ENCODE results near the gene UNC45B.
A peak's percentile ranks its signal among the peaks of the same experiment; 100 is the strongest.
"Not testable (repeated sequence)": the region's sequence is repeated elsewhere in the genome, so short reads cannot be mapped to it uniquely, and the experiment has no call there.

Gene UNC45B, protein sequence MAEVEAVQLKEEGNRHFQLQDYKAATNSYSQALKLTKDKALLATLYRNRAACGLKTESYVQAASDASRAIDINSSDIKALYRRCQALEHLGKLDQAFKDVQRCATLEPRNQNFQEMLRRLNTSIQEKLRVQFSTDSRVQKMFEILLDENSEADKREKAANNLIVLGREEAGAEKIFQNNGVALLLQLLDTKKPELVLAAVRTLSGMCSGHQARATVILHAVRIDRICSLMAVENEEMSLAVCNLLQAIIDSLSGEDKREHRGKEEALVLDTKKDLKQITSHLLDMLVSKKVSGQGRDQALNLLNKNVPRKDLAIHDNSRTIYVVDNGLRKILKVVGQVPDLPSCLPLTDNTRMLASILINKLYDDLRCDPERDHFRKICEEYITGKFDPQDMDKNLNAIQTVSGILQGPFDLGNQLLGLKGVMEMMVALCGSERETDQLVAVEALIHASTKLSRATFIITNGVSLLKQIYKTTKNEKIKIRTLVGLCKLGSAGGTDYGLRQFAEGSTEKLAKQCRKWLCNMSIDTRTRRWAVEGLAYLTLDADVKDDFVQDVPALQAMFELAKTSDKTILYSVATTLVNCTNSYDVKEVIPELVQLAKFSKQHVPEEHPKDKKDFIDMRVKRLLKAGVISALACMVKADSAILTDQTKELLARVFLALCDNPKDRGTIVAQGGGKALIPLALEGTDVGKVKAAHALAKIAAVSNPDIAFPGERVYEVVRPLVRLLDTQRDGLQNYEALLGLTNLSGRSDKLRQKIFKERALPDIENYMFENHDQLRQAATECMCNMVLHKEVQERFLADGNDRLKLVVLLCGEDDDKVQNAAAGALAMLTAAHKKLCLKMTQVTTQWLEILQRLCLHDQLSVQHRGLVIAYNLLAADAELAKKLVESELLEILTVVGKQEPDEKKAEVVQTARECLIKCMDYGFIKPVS

GRCh38 chr17:35147375-35147905 lies at the start of gene UNC45B:
TSS of gene UNC45B (plus strand) at chr17:35147817. CDS start at chr17:35148264, 447 bp downstream.
- no peak for DNase-seq

DNA sequence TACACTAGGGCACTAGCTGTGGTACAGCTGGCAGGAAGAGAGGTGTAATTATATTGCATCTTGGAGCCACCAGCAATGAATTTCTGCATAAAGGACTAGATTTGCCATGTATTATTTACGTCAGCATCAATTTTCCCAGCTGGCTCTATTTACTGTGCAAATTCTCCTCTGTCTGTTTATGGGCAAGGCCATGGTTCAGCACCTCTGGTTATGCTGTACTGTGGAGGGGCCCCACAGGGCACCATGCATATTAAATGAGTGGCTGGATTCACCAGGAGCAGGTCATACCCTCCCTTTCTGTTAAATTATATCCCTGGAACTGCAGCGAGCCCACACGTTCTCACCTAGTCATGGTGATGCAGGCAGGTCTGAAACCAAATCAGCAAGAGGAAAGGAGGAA lies 47.7 kb upstream of the UNC45B start:
- no peak for DNase-seq

- DNase-seq = no peak
These were observed 46.6 kb upstream of the UNC45B start for GRCh38 chr17:35101036-35101435.

GRCh38 chr17:35101725-35102124 lies 45.9 kb upstream of the UNC45B start:
- DNase-seq = no peak

- DNase-seq = no peak
These were observed 44.3 kb upstream of the UNC45B start for GRCh38 chr17:35103271-35103670.

DNA sequence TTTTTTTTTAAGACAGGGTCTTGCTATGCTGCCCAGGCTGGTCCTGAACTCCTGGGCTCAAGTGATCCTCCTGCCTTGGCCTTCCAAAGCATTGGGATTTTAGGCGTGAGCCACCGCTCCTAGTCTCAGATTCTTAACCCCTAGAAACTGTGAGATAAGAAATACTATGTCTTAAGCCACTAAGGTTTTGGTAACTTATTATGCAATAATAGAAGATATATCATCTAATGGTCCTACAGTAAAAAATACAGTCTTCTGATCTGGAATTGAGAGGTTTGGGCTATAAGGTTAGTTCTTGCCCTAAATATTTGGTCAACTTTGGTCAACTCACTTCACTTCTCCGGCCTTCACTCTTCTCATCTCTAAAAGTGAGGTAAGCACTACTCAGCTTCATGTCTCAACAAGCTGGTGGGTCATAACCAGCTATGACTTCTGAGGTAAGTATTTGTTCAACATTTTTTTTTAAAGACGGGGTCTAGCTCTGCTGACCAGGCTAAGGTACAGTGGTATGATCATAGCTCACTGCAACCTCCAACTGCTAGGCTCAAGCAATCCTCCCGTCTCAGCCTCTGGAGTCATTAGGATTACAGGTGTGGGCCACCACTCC lies 42.7 kb upstream of the UNC45B start:
- no peak for DNase-seq

DNA sequence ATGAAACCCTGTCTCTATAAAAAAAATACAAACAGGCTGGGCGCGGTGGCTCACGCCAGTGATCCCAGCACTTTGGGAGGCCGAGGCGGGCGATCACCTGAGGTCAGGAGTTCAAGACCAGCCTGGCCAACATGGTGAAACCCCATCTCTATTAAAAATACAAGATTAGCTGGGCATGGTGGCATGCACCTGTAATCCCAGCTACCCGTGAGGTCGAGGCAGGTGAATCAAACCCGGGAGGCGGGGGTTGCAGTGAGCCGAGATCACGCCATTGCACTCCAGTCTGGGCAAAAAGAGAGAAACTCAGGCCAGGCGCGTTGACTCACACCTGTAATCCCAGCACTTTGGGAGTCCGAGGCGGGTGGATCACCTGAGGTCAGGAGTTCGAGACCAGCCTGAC lies 36.8 kb upstream of the UNC45B start:
- not testable (repeated sequence) for DNase-seq

- DNase-seq = no peak
These were observed 30.8 kb upstream of the UNC45B start for GRCh38 chr17:35116845-35117244.

DNA sequence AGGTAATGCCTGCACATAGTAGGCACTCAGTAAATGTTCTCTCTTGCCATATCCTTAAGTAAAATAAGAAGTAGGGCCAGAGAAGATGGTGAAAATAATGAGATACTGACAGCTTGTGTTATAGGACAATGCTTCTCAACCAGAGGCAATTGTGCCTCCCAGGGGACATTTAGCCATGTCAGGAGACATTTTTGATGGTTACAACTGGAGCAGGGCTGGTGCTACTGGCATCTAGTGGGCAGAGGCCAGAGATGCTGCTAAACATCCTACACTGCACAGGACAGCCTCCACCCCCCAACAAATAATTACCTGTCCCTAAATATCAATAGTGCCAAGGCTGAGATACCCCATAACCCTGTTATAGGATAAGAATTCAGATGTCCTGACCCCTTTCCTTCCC lies 29.6 kb upstream of the UNC45B start:
- no peak for DNase-seq

DNA sequence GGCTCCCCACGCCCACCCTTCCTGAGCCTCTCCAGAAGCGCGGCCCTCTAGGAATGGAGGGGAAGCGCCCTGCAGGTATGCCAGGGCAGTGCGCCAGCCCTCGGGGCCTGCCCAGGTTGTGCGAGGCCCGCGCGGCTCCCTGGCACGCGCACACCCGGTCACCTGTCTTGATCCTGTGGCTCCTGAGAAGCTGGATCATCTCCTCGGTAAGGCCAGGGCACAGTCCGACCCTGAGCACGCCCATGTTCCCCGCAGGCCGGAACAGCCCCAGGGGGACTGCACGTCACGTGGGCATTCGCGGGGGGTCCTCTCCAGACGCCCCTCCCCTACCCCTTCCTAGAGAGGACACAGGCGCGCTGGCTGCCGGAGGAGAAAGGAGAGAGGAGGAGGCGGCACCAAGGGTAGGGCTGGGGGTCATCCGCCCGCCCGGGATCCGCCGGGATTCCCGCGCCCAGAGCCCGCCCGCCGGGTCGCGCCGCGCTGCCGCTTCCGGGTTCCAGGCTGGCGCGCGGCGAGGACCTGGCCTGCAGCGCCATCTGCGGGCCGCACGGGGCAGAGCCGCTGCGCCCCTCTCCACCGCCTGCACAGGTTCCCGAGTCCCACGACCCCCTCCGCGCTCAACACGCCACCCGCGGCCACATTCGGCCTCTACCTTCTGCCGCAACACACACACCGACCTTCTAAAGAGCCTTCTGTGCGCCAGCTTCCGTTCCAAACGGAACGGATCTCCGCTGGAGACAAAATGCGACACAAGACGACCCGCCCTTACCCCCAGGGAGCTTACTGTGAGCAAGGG lies 28.0 kb upstream of the UNC45B start, which contains the start of gene RAD51D:
Gene RAD51D (minus strand): TSS at position 491 of the 796 bp plus-strand sequence. CDS start 247 bp downstream, at position 244.
- peak in 1 of 2 experiments; percentile 7 for DNase-seq

- DNase-seq = no peak
These were observed 26.3 kb upstream of the UNC45B start, which contains the start of gene FNDC8 for GRCh38 chr17:35121315-35121714. TSS of gene FNDC8 (plus strand) at chr17:35121615. CDS start at chr17:35121694, 79 bp downstream.

DNA sequence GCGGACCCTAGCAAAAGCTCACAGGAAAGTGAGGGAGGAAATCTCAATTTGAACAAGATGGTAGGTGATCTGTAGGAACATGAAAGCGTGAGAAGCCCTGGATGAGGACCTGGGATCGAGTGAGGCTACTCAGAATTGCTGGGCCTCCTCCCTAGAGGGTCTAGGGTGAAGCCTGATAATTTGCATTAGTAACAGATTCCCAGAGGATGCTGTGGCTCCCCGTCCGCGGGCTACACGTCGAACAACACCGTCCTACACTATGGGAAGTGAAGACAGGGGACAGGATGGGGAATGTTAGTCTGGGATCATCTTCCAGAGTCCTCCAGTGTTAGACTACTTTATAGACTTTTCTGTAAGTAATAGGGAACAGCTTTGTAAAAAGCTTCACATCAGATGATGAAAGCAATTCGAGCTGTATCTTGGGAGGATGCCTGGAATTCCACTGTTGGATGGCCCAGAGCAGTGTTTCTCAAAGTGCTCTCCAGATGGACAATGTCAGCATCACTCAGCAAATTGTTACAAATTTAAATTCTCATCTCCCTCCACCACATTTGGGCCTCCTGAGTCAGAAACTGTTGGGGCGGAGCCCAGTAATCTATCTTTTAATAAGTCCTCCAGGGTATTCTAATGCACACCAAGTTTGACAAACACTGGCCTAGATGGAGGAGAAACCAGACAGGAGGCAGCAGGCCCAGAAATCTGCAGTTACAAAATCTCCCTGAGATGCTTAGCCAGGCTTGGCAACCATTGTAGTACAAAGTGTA lies 19.7 kb upstream of the UNC45B start:
- DNase-seq = no peak

GRCh38 chr17:35129154-35129972 lies 18.3 kb upstream of the UNC45B start:
- no peak for DNase-seq

DNA sequence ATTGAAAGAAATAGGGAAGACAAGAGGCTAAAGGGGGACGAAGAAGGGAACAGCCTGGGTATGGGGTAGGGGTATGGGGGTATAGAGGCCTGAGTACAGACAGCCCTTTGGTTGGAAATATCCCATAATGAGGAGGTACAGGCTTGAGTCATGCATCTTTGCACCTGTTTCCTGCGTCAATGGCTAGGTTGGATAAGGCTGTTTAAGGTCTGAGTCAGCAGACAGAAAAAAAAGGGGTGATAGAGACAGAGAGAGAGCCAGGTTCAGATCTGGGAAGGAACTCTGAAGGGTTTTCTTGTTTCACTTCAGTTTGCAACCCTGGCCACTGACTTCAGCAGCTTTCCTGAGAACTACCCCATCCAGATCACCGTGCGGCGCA lies 17.7 kb upstream of the UNC45B start:
- DNase-seq = no peak

- DNase-seq = no peak
These were observed 17.2 kb upstream of the UNC45B start for GRCh38 chr17:35130392-35130791.

- DNase-seq = no peak
These were observed 15.5 kb upstream of the UNC45B start for GRCh38 chr17:35132099-35132498.

DNA sequence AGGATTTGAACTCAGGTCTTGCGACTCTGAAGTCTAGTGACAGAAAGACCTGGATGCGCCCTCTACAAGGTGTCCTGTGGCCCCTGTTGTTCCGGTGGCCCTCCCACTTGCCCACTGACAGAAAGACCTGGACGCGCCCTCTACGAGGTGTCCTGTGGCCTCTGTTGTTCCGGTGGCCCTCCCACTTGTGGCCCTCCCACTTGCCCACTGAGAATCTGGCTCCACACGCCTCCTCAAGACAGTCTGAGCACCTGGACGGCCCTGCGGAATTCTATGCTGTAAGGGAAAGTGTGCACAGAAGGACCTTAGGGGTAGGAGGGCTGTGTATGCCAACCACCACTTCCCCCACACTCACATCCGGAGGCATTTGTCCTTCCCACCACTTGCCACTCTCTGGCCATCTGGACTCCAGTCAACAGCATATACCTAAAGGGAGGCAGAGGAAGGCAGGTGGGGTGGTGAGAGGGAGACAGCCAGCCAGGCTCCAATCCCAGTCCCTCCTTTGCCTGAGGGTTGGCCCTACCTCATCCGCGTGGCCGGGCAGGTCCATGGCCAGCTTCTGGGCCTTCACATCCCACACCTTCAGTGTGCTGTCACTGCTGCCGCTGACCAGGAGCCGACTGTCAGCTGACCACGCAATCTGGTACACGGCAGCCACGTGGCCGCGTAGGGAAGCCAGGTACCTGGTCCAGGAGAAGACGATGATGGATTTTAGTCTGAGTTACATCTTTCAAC lies 14.6 kb upstream of the UNC45B start:
- DNase-seq = no peak

GRCh38 chr17:35135322-35135721 lies 12.3 kb upstream of the UNC45B start:
- no peak for DNase-seq

- no peak for DNase-seq
These were observed 9.4 kb upstream of the UNC45B start for GRCh38 chr17:35138218-35138617.
